Left ventricle myocardium inferior (tissue), 1 donor: Measurements from ENCODE around the gene ROGDI. TPM values are rescaled to one million over a fixed set of nuclear protein-coding genes. Genes with fewer than 3 reads are reported as not detected.

Experiments
- DNase-seq: peaks from one replicate; pipeline ENCODE4 v3.0.0-alpha.2; 2020
- H3K27ac ChIP-seq: fragments of 200-600 bp; replicated peaks from 2 replicates; pipeline ENCODE4 v1.8.0; 2021
- H3K27me3 ChIP-seq: fragments of 200-600 bp; 2 replicates; pipeline ENCODE4 v1.8.0; 2021; ENCODE audit warnings: low read depth
- H3K36me3 ChIP-seq: fragments of 200-600 bp; 2 replicates; pipeline ENCODE4 v1.8.0; 2021
- H3K4me1 ChIP-seq: fragments of 200-600 bp; 2 replicates; pipeline ENCODE4 v1.8.0; 2021
- H3K4me3 ChIP-seq: fragments of 200-600 bp; 2 replicates; pipeline ENCODE4 v1.8.0; 2021; ENCODE audit warnings: mild to moderate bottlenecking, moderate library complexity
- H3K9me3 ChIP-seq: fragments of 200-600 bp; replicated peaks from 2 replicates; pipeline ENCODE4 v1.8.0; 2021
- intact Hi-C: fragments of 100-400 bp; cut with micrococcal nuclease; formaldehyde crosslinking; loops from one replicate; pipeline ENCODE4 v1.11.0; 2022
- total RNA-seq: library from RNA; stranded (reverse); fragmentation: NEBNext Ultra II Directional; extraction: Animal tissue kit (Norgen Biotek cat#: 25700); gene quantifications from one replicate; pipeline ENCODE4 v1.2.1, GENCODE V29; 2021
- TF ChIP-seq, protein P1 (sequence below): fragments of 200-600 bp; IDR thresholded peaks from 2 replicates; pipeline ENCODE4 v1.8.0; 2021; ENCODE audit warnings: antibody characterized with exemption, mild to moderate bottlenecking, borderline replicate concordance
- donor health status: DM: no; HTN: yes; CAD: no; lungs with severe emphysema.

Gene ROGDI
- total RNA-seq, 1 donor from 2014 or later, result 97.4 TPM

DNA sequence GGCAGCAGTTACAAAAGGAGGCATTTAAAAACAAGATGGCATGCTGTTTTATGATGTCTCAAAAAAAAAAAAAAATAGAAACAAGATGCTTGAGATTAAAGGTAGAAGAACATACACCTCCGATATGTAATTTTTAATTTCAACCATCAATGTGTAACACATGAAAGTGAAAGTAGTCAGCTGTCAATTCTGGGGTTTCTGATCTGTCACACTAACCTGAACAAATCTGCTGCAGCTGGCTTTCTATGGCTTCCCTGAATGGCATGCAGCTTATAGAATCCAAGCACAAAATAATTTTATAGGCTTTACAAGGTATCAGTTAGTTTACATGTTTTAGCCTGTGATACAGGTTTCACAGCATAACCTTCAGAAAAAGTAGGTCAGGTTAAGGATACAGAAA, 31.2 kb upstream of the ROGDI start:
- Histone ChIP-seq H3K4me3 (no peak overlapping the region), H3K9me3 (no peaks in the 10 kb centered on the region), H3K36me3 (peaks cover 90% of the 10 kb centered on the region), H3K4me1 (peaks cover 75% of the 10 kb centered on the region), H3K27ac (peak overlapping the region; percentile 93), H3K27me3 (no peaks in the 10 kb centered on the region)
- intact Hi-C loops, result no loop called here
- TF ChIP-seq, protein P1, sequence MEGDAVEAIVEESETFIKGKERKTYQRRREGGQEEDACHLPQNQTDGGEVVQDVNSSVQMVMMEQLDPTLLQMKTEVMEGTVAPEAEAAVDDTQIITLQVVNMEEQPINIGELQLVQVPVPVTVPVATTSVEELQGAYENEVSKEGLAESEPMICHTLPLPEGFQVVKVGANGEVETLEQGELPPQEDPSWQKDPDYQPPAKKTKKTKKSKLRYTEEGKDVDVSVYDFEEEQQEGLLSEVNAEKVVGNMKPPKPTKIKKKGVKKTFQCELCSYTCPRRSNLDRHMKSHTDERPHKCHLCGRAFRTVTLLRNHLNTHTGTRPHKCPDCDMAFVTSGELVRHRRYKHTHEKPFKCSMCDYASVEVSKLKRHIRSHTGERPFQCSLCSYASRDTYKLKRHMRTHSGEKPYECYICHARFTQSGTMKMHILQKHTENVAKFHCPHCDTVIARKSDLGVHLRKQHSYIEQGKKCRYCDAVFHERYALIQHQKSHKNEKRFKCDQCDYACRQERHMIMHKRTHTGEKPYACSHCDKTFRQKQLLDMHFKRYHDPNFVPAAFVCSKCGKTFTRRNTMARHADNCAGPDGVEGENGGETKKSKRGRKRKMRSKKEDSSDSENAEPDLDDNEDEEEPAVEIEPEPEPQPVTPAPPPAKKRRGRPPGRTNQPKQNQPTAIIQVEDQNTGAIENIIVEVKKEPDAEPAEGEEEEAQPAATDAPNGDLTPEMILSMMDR, result no peak
- no peak for DNase-seq

DNA sequence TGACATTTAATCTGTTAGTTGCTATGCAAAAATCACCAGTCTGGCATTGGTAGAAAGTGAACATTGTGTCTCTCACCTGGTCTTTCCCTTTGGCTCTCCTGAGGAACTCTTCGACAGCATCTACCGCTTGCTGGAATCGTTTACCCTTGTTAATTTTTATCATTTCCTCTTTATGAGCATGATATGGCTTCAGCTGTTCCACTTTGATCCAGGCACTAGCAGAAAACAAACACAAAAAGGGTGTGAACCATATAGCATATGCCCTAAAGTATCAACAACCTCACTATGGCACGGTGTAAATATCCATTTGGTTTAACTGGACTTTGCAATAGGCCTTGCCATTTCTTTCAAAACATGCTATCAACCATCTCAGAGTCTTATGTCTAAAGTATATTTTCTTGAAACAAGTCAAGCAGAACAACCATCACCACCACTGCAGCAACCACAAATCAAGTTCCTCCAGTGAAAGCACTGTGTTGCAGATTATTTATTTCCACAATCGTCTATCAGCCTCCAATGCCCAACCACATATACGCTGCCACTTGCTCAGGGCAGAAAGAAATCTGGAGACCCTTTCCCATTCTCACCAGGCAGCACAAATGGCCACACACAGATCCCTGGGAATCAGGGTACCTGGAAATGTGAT, 30.4 kb upstream of the ROGDI start:
- Histone ChIP-seq H3K27ac (peak overlapping the region; percentile 93), H3K36me3 (peaks cover 91% of the 10 kb centered on the region), H3K4me3 (no peak overlapping the region), H3K27me3 (no peaks in the 10 kb centered on the region), H3K9me3 (no peaks in the 10 kb centered on the region), H3K4me1 (peaks cover 82% of the 10 kb centered on the region)
- intact Hi-C loops, result no loop called here
- DNase-seq, result no peak
- TF ChIP-seq, protein P1, result no peak

DNA sequence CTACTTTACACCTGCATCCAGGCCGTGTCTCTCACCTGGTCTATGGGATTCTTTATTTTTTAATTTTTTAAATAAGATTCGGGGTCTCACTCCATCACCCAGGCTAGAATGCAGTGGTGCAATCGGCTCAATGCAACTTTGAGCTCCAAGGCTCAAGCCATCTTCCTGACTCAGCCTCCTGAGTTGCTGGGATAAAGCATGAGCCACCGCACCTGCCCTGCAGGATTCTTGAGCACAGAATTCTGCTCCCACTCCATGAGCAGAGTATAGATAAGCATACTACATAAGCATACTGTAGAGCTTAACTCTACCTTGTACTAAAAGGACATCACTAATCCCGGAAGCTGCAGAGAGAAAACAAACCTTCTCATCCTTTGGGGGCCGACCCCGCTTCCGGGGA, 29.2 kb upstream of the ROGDI start:
- peaks cover 93% of the 10 kb centered on the region for H3K36me3 ChIP-seq
- H3K9me3 ChIP-seq, result no peaks in the 10 kb centered on the region
- TF ChIP-seq, protein P1, result no peak
- intact Hi-C loops, result no loop called here
- H3K4me1 ChIP-seq, result peaks cover 81% of the 10 kb centered on the region
- peak overlapping the region; percentile 93 for H3K27ac ChIP-seq
- H3K4me3 ChIP-seq, result no peak overlapping the region
- H3K27me3 ChIP-seq, result no peaks in the 10 kb centered on the region
- no peak for DNase-seq

DNA sequence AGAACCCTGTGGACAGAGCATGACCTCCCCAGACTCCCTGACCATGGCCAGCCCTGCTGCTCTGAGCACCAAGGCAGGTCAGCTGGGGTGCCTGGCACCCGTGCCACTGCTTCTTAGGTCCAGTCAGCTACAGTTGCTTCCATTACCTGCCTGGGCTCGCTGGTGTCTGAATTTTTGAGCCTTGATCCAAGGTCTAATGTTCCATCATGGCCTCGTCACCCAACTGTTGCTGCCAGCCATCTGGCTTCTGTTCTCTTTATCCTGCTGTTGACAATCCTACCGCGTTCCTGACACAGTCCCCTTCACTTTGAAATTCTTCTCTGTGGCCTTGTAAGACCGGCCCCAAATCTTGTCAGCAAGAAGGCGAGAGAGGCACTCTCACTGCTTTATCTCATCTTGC, 28.0 kb upstream of the ROGDI start:
- no peaks in the 10 kb centered on the region for H3K27me3 ChIP-seq
- H3K9me3 ChIP-seq, result no peaks in the 10 kb centered on the region
- peaks cover 91% of the 10 kb centered on the region for H3K36me3 ChIP-seq
- H3K4me1 ChIP-seq, result peaks cover 86% of the 10 kb centered on the region
- no peak for DNase-seq
- TF ChIP-seq, protein P1, result no peak
- peak overlapping the region; percentile 93 for H3K27ac ChIP-seq
- H3K4me3 ChIP-seq, result no peak overlapping the region
- intact Hi-C loops, result no loop called here

DNA sequence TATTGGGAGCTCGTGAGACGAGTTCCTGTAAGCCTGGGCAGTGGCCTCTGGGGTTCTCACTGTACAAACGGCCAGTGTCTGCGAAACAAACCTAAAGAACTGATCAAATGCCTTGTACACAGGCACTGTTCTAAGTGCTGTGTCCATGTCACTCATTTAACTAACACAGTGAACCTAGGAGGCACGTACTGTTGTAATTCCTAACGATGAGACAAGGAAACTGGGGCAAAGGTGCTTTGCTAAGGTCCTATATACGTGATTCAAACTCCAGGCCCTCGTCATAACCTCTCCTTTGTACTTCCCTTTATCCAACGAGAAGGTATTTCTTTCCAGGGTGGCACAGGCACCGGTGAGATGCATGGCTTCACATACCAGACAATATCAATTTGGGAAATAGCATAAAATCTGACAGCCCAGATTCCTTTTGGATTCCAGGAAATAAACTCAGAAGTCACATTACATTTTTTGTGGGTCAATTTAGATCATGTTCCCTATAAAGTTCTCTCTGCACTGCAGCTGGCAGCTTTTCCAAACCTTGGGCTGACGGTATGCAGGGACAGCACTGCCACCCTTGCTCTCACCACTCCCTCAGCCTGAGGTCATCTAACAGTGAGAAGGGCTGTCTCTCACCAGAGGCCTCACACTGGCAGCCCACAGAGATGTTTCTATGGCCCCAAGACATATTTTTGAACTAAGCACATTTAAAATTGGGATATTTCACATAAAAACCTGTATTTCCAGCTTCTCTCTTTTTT, 26.3 kb upstream of the ROGDI start:
- H3K4me1 ChIP-seq, result peaks cover 91% of the 10 kb centered on the region
- H3K27ac ChIP-seq, result peak overlapping the region; percentile 93
- intact Hi-C loops, result no loop called here
- peaks cover 92% of the 10 kb centered on the region for H3K36me3 ChIP-seq
- TF ChIP-seq, protein P1, result no peak
- no peaks in the 10 kb centered on the region for H3K27me3 ChIP-seq
- no peak overlapping the region for H3K4me3 ChIP-seq
- H3K9me3 ChIP-seq, result no peaks in the 10 kb centered on the region
- DNase-seq, result peak; percentile 55
